HepG2 (cell line): ENCODE measurements around the gene HSPA1L. TPM values are rescaled to one million over a fixed set of nuclear protein-coding genes. Genes with fewer than 3 reads are reported as not detected.

Experiments
- AHDC1 ChIP-seq: sonication (generic); formaldehyde crosslinking; IDR thresholded peaks from 2 replicates; pipeline ENCODE4 v1.5.1; 2020; ENCODE audit warnings: mild to moderate bottlenecking, missing genetic modification reagents, borderline replicate concordance
- ATF5 ChIP-seq: sonication (generic); formaldehyde crosslinking; IDR thresholded peaks from 2 replicates; pipeline ENCODE4 v1.4.0; 2020; ENCODE audit warnings: mild to moderate bottlenecking, low read depth, missing genetic modification reagents
- BCLAF1 ChIP-seq: fragments of 450-650 bp; IDR thresholded peaks from 2 replicates; pipeline ENCODE4 v1.6.1; 2017; ENCODE audit warnings: mild to moderate bottlenecking
- BHLHE40 ChIP-seq: IDR thresholded peaks from 2 replicates; pipeline ENCODE4 v1.6.1; 2011; ENCODE audit warnings: low read length, improper control_type of control experiment
- EED ChIP-seq: sonication (generic); formaldehyde crosslinking; IDR thresholded peaks from 2 replicates; pipeline ENCODE4 v1.5.0; 2020; ENCODE audit warnings: mild to moderate bottlenecking, missing genetic modification reagents
- ETV6 ChIP-seq: sonication (generic); formaldehyde crosslinking; conservative IDR thresholded peaks from 2 replicates; pipeline ENCODE4 v1.4.0; 2020; ENCODE audit warnings: missing genetic modification reagents
- FOXA3 ChIP-seq: IDR thresholded peaks from 2 replicates; pipeline ENCODE4 v1.6.1; 2016; ENCODE audit warnings: missing genetic modification reagents, missing compliant biosample characterization
- HOXA3 ChIP-seq: sonication (generic); formaldehyde crosslinking; IDR thresholded peaks from 2 replicates; pipeline ENCODE4 v1.5.0; 2020; ENCODE audit warnings: missing genetic modification reagents
- NKX3-1 ChIP-seq: sonication (generic); formaldehyde crosslinking; IDR thresholded peaks from 2 replicates; pipeline ENCODE4 v1.5.0; 2020; ENCODE audit warnings: missing genetic modification reagents
- NPAS2 ChIP-seq: sonication (generic); formaldehyde crosslinking; IDR thresholded peaks from 2 replicates; pipeline ENCODE4 v1.8.0; 2022; ENCODE audit warnings: mild to moderate bottlenecking, missing genetic modification reagents, borderline replicate concordance
- SRSF9 ChIP-seq: fragments of 200-400 bp; formaldehyde crosslinking; IDR thresholded peaks from 2 replicates; pipeline ENCODE4 v1.6.1; 2018; ENCODE audit warnings: borderline replicate concordance, mild to moderate bottlenecking, low read depth, low read length; ENCODE audit not compliant: insufficient read depth, poor library complexity, severe bottlenecking
- TCF7L2 ChIP-seq: IDR thresholded peaks from 2 replicates; pipeline ENCODE4 v1.6.1; 2011; ENCODE audit warnings: mild to moderate bottlenecking, low read depth, low read length, moderate library complexity
- ZNF18 ChIP-seq: sonication (generic); formaldehyde crosslinking; IDR thresholded peaks from 2 replicates; pipeline ENCODE4 v1.8.0; 2022; ENCODE audit warnings: mild to moderate bottlenecking, missing genetic modification reagents; ENCODE audit not compliant: insufficient replicate concordance
- ZNF282 ChIP-seq: fragments of 450-650 bp; IDR thresholded peaks from 2 replicates; pipeline ENCODE4 v1.6.1; 2018; ENCODE audit not compliant: partially characterized antibody
- ZNF33B ChIP-seq: sonication (generic); formaldehyde crosslinking; IDR thresholded peaks from 2 replicates; pipeline ENCODE4 v1.5.1; 2020; ENCODE audit warnings: mild to moderate bottlenecking, missing genetic modification reagents
- ZNF350 ChIP-seq: sonication (generic); formaldehyde crosslinking; IDR thresholded peaks from 2 replicates; pipeline ENCODE4 v1.4.0; 2020; ENCODE audit warnings: mild to moderate bottlenecking, low read depth, missing genetic modification reagents, borderline replicate concordance
- ZNF777 ChIP-seq: sonication (generic); formaldehyde crosslinking; IDR thresholded peaks from 2 replicates; pipeline ENCODE4 v1.4.0; 2020; ENCODE audit warnings: missing genetic modification reagents
- ZSCAN30 ChIP-seq: sonication (generic); formaldehyde crosslinking; IDR thresholded peaks from 2 replicates; pipeline ENCODE4 v1.5.0; 2020; ENCODE audit warnings: mild to moderate bottlenecking, missing genetic modification reagents
- polyA plus RNA-seq, 8 experiments: library from polyadenylated mRNA; depleted of rRNA in 3 of 8; stranded (reverse) in 7 of 8; unstranded in 1 of 8; fragments of >200 nt; fragmentation: Illumina TruSeq in 4 of 8; extraction: Trizol in 4 of 8; gene quantifications; 2 replicates each; pipeline versions ENCODE4 v1.2.1 to v1.2.3, GENCODE V29; 2011 to 2016; ENCODE audit warnings: low read depth in 4 of 8, missing spikeins in 1 of 8, mixed read lengths in 1 of 8; ENCODE audit not compliant: insufficient read depth in 1 of 8
- total RNA-seq, 5 experiments: library from RNA; depleted of rRNA; stranded (reverse); fragments of >200 nt; fragmentation: Illumina TruSeq; extraction: Trizol; gene quantifications; 2 replicates each; pipeline ENCODE4 v1.2.3, GENCODE V29; 2016; ENCODE audit warnings: low read depth in 1 of 5

Gene HSPA1L
- total and polyA plus RNA-seq, 2 of the 13 experiments (the other 11 are each of a cell fraction or from before 2014, with no cell fraction given), result 0.55 to 1.0 TPM

- 0 out of 2 replicates have a peak, but pooled peaks have one; percentile 80 for TF ChIP-seq ATF5
- no peak for TF ChIP-seq BCLAF1
- TF ChIP-seq ZNF33B, result peak; percentile 98
- no peak for TF ChIP-seq NPAS2 (CRISPR knock-in tag)
- no peak for TF ChIP-seq BHLHE40
- peak; percentile 19; the same call in 1 of the 2 replicates for TF ChIP-seq ZSCAN30
- TF ChIP-seq ZNF777 (CRISPR knock-in tag), result peak; percentile 66; the same call in 1 of the 2 replicates
- no peak for TF ChIP-seq TCF7L2
- TF ChIP-seq AHDC1 (CRISPR knock-in tag), result peak; percentile 67
- TF ChIP-seq ETV6, result peak; percentile 66; the same call in 1 of the 2 replicates
- TF ChIP-seq ZNF350, result peak; percentile 87
- peak; percentile 57; the same call in 1 of the 2 replicates for TF ChIP-seq FOXA3 (CRISPR knock-in tag)
- peak; percentile 63 for TF ChIP-seq ZNF18
- no peak for TF ChIP-seq SRSF9
- TF ChIP-seq NKX3-1, result peak; percentile 83
- no peak for TF ChIP-seq ZNF282
- TF ChIP-seq HOXA3 (CRISPR knock-in tag), result peak; percentile 98
- no peak for TF ChIP-seq EED (CRISPR knock-in tag)
Measured at GRCh38 chr6:31806470-31807272, 8.4 kb downstream of the HSPA1L start, which contains the start of gene LSM2 (continued).
